Activated CD4-positive, alpha-beta T cell treated with anti-CD3 and anti-CD28 coated beads, Interleukin-2, amount 50 U/mL, for 1 hour (primary cell): ENCODE results near the gene SIK3.

Experiments
- DNase-seq: peaks from one replicate; pipeline ENCODE4 v3.0.0-alpha.2; 2020

SIK3 gene

GRCh38 chr11:116997071-116997470 is 101.2 kb downstream of the SIK3 start:
- DNase-seq, result no peak

GRCh38 chr11:116994195-116994594 is 104.0 kb downstream of the SIK3 start:
- DNase-seq, result no peak

- DNase-seq, result no peak
Measured at GRCh38 chr11:116993599-116993998, 104.6 kb downstream of the SIK3 start.

- DNase-seq, result no peak
Measured at GRCh38 chr11:116991491-116991890, 106.7 kb downstream of the SIK3 start.

- no peak for DNase-seq
Measured at GRCh38 chr11:116990811-116991210, 107.4 kb downstream of the SIK3 start.

GRCh38 chr11:116990061-116990473 is 108.2 kb downstream of the SIK3 start:
- no peak for DNase-seq

GRCh38 chr11:116989184-116989583 is 109.0 kb downstream of the SIK3 start:
- no peak for DNase-seq

- DNase-seq, result no peak
Measured at GRCh38 chr11:116986521-116987105, 111.6 kb downstream of the SIK3 start.

GRCh38 chr11:116984589-116984988 is 113.6 kb downstream of the SIK3 start:
- no peak for DNase-seq

GRCh38 chr11:116984186-116984585 is 114.0 kb downstream of the SIK3 start:
- DNase-seq, result no peak

- no peak for DNase-seq
Measured at GRCh38 chr11:116981266-116981885, 116.9 kb downstream of the SIK3 start.

GRCh38 chr11:116980136-116980793 is 118.0 kb downstream of the SIK3 start:
- no peak for DNase-seq

- no peak for DNase-seq
Measured at GRCh38 chr11:116976941-116977570, 121.2 kb downstream of the SIK3 start.

GRCh38 chr11:116975661-116976060 is 122.6 kb downstream of the SIK3 start:
- DNase-seq, result no peak

- DNase-seq, result no peak
Measured at GRCh38 chr11:116973270-116973669, 125.0 kb downstream of the SIK3 start.

GRCh38 chr11:116972691-116973090 is 125.5 kb downstream of the SIK3 start:
- no peak for DNase-seq

GRCh38 chr11:116970485-116971292 is 127.5 kb downstream of the SIK3 start:
- DNase-seq, result no peak

- no peak for DNase-seq
Measured at GRCh38 chr11:116969694-116970093, 128.5 kb downstream of the SIK3 start.

GRCh38 chr11:116964269-116964668 is 134.0 kb downstream of the SIK3 start:
- DNase-seq, result no peak

- no peak for DNase-seq
Measured at GRCh38 chr11:116963813-116964212, 134.4 kb downstream of the SIK3 start.

- no peak for DNase-seq
Measured at GRCh38 chr11:116962108-116962507, 136.1 kb downstream of the SIK3 start.

- DNase-seq, result no peak
Measured at GRCh38 chr11:116960930-116961329, 137.3 kb downstream of the SIK3 start.

- DNase-seq, result no peak
Measured at GRCh38 chr11:116958246-116958645, 140.0 kb downstream of the SIK3 start.
